MG63 (cell line): ENCODE measurements around the gene CCNF. TPM values are rescaled to one million over a fixed set of nuclear protein-coding genes. Genes with fewer than 3 reads are reported as not detected.

Experiments
- DNase-seq: peaks from one replicate; pipeline ENCODE4 v3.0.0-alpha.2; 2020
- H3K27me3 ChIP-seq: fragments of 250-450 bp; sonication (Bioruptor Pico); 2 replicates; pipeline ENCODE4 v1.5.1; 2020; ENCODE audit warnings: mild to moderate bottlenecking, moderate library complexity
- H3K36me3 ChIP-seq: fragments of 250-450 bp; sonication (Bioruptor Pico); 2 replicates; pipeline ENCODE4 v1.5.1; 2020; ENCODE audit warnings: mild to moderate bottlenecking, moderate library complexity
- H3K4me3 ChIP-seq: fragments of 250-450 bp; sonication (Bioruptor Pico); 2 replicates; pipeline ENCODE4 v1.5.1; 2020; ENCODE audit warnings: mild to moderate bottlenecking, moderate library complexity
- H3K9me3 ChIP-seq: fragments of 250-450 bp; sonication (Bioruptor Pico); 2 replicates; pipeline ENCODE4 v1.5.1; 2020; ENCODE audit warnings: mild to moderate bottlenecking, moderate library complexity
- total RNA-seq: library from RNA; depleted of rRNA; stranded (reverse); fragments of >200 nt; shearing (Covaris generic); gene quantifications from 2 replicates; pipeline ENCODE4 v1.2.3, GENCODE V29; 2014; ENCODE audit warnings: low replicate concordance

CCNF gene
- total RNA-seq, 1 experiment from 2014 or later, result 35.9 TPM

GRCh38 chr16:2485811-2486507 lies 56.7 kb downstream of the CCNF start:
- Histone ChIP-seq H3K9me3 (no peaks in the 10 kb centered on the region), H3K4me3 (no peak overlapping the region), H3K27me3 (no peaks in the 10 kb centered on the region), H3K36me3 (no peaks in the 10 kb centered on the region; the same call in 1 of the 2 replicates)
- DNase-seq, result no peak

GRCh38 chr16:2486645-2487516 lies 57.6 kb downstream of the CCNF start:
- Histone ChIP-seq H3K27me3 (no peaks in the 10 kb centered on the region), H3K9me3 (no peaks in the 10 kb centered on the region), H3K4me3 (no peak overlapping the region), H3K36me3 (no peaks in the 10 kb centered on the region; the same call in 1 of the 2 replicates)
- DNase-seq, result no peak

DNA sequence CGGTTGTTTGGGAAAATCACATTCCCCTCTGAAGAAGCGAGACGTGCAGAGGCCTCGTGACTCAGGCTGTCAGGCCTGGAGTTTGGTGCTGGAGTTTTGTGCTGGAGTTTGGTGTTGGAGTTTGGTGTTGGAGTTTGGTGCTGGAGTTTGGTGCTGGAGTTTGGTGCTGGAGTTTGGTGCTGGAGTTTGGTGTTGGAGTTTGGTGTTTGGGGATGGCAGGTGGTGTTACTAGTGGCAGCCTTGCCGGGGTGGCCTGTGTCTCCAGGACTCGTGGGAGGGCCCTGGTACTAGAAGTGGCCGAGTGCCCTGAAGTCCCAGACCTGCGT lies 58.2 kb downstream of the CCNF start:
- H3K9me3 ChIP-seq, result no peaks in the 10 kb centered on the region
- no peak overlapping the region for H3K4me3 ChIP-seq
- H3K27me3 ChIP-seq, result no peaks in the 10 kb centered on the region
- no peak for DNase-seq
- H3K36me3 ChIP-seq, result no peaks in the 10 kb centered on the region; the same call in 1 of the 2 replicates

DNA sequence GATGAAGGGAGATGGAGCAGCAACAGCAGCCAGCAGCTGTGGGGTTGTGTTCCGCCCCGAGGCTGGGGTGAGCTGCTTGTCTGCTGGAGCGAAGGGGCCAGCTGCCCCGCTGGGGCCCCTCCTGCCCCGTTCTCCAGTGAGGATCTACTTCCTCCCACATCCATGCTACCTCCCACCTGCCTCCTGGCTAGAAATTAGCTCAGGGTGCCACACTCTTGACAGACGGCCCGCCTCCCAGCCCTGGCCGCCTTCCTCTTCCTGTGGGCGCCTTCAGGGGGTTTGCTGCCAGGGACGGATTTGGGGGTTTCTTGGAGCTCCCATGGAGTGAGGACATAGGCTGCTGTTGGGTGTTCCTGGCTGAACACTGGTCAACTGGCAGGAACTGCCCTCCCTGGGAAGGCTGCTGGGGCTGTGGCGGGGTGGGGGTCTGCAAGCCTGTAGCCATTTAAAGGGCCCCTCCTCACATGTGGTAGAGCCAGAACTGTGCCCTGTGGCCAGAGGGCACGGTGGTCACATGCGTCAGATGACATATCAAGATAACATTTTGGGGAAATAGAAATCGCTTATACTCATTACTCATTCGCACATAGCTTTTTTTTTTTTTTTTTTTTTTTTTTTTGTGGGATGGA lies 58.8 kb downstream of the CCNF start:
- H3K9me3 ChIP-seq, result no peaks in the 10 kb centered on the region
- no peaks in the 10 kb centered on the region; the same call in 1 of the 2 replicates for H3K36me3 ChIP-seq
- H3K4me3 ChIP-seq, result no peak overlapping the region
- no peaks in the 10 kb centered on the region for H3K27me3 ChIP-seq
- no peak for DNase-seq

- no peak for DNase-seq
These were observed 60.3 kb downstream of the CCNF start for GRCh38 chr16:2489581-2489980.

DNA sequence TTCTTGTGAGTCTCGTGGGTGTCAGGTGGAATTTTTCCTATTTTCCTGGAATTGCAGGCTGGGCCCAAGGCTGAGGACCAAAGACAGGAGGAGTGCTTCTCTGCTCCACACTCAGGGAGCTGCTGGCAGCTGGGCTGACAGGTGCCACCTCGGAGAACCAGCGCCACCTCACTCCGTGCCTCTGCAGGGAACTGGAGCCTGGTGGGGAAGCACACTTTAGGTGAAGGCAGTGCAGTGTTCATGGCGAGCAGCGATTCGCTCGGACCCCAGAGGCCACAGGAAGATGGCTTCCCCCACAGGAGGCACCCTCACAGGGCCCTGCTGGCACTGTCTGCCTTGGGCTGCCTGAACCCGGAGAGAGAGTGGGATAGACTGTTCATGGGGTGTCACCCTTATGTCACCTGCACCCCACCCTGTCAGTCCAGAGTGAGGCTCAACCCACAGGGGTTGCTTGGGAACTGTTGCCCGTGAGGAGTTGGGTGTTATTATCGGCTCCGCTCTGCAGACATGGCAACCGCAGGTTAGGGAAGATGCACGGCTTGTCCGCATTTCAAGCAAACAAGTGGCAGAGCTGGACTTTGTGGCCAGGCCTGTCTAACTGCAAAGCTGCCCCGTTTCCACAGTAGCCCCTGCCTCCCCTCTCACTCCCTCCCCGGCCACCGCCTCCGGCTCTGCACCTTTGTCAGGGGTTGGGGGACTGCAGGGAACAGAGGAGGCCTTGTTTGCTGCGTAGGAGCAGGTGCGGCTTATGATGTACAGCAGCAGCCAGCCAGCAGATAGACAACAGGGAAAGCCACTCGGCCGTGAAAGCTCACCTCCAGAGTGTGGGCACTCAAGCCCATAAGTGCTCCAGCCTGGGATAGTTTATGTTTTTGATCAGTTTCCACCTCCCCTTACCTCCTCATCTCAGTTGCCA lies 61.2 kb downstream of the CCNF start:
- DNase-seq, result no peak
- Histone ChIP-seq H3K27me3 (no peaks in the 10 kb centered on the region), H3K4me3 (no peak overlapping the region), H3K36me3 (no peaks in the 10 kb centered on the region; the same call in 1 of the 2 replicates), H3K9me3 (no peaks in the 10 kb centered on the region)

More at GRCh38 chr16:2489581-2489980, 60.3 kb downstream of the CCNF start:
- no peaks in the 10 kb centered on the region; the same call in 1 of the 2 replicates for H3K36me3 ChIP-seq
- no peaks in the 10 kb centered on the region for H3K27me3 ChIP-seq
- no peaks in the 10 kb centered on the region for H3K9me3 ChIP-seq
- H3K4me3 ChIP-seq, result no peak overlapping the region

GRCh38 chr16:2492292-2492691 lies 63.0 kb downstream of the CCNF start:
- Histone ChIP-seq H3K4me3 (no peak overlapping the region), H3K27me3 (no peaks in the 10 kb centered on the region), H3K9me3 (no peaks in the 10 kb centered on the region), H3K36me3 (peaks cover 4% of the 10 kb centered on the region)
- DNase-seq, result no peak

GRCh38 chr16:2493605-2494004 lies 64.4 kb downstream of the CCNF start:
- no peak overlapping the region for H3K4me3 ChIP-seq
- no peak for DNase-seq
- no peaks in the 10 kb centered on the region for H3K27me3 ChIP-seq
- peaks cover 8% of the 10 kb centered on the region for H3K36me3 ChIP-seq
- no peaks in the 10 kb centered on the region for H3K9me3 ChIP-seq

- Histone ChIP-seq H3K27me3 (no peaks in the 10 kb centered on the region), H3K9me3 (no peaks in the 10 kb centered on the region), H3K36me3 (peaks cover 8% of the 10 kb centered on the region), H3K4me3 (no peak overlapping the region)
- DNase-seq, result no peak
These were observed 65.4 kb downstream of the CCNF start for GRCh38 chr16:2494616-2495015.

DNA sequence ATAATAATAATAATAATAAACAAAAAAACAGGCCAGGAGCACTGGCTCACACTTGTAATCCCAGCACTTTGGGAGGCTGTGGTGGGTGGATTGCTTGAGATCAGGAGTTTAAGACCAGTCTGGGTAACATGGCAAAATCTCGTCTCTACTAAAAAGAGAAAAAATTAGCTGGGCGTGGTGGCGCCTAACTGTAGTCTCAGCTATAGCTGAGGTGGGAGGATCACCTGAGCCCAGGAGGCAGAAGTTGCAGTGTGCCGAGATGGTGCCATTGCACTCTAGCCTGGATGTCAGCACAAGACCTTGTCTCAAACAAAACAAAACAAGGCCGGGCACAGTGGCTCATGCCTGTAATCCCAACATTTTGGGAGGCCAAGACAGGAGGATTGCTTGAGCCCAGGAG lies 65.8 kb downstream of the CCNF start:
- peaks cover 8% of the 10 kb centered on the region for H3K36me3 ChIP-seq
- H3K9me3 ChIP-seq, result no peaks in the 10 kb centered on the region
- no peak for DNase-seq
- no peak overlapping the region for H3K4me3 ChIP-seq
- no peaks in the 10 kb centered on the region for H3K27me3 ChIP-seq

GRCh38 chr16:2496223-2497115 lies 67.2 kb downstream of the CCNF start:
- Histone ChIP-seq H3K4me3 (no peak overlapping the region), H3K27me3 (no peaks in the 10 kb centered on the region), H3K9me3 (no peaks in the 10 kb centered on the region), H3K36me3 (peaks cover 8% of the 10 kb centered on the region)
- DNase-seq, result no peak

- peaks cover 13% of the 10 kb centered on the region for H3K36me3 ChIP-seq
- H3K4me3 ChIP-seq, result no peak overlapping the region
- no peak for DNase-seq
- no peaks in the 10 kb centered on the region for H3K9me3 ChIP-seq
- H3K27me3 ChIP-seq, result no peaks in the 10 kb centered on the region
These were observed 67.9 kb downstream of the CCNF start for GRCh38 chr16:2497116-2497630.

DNA sequence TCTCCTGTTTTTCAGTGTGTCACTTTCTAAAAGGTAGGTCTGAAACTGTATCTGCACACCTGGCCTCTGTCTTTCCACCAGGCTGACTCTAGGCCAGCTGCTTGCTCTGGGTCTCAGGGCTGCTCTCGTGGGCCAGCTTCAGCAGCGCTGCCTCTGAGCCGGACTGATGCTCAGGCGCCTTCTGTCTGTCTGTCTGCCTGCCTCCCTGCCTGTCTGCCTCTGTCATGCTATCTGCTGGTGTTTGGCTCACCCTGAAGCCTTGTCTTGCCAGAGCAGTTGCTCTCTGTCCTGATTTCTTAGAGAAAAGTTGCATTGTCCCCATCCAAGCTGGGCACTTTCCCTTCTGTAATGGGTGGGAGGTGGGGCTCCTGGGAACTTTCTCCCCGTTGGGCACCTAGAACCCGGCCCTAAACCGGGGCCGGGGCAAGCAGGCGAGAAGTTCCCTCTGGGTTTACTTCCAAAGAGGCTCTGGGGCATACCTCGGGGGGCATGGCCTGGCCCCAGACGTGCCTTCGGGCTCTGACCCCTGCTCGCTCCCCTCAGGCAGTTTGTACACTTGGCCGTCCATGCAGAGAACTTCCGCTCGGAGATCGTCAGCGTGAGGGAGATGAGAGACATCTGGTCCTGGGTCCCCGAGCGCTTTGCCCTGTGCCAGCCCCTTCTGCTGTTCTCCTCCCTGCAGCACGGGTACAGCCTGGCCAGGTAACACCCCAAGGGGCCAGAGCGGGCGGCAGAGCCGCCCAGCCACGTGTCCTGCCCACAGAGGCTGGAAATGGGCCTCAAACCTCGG lies 68.6 kb downstream of the CCNF start:
- H3K9me3 ChIP-seq, result no peaks in the 10 kb centered on the region
- H3K4me3 ChIP-seq, result no peak overlapping the region
- DNase-seq, result no peak
- H3K27me3 ChIP-seq, result no peaks in the 10 kb centered on the region
- peaks cover 13% of the 10 kb centered on the region for H3K36me3 ChIP-seq

GRCh38 chr16:2498531-2499253 lies 69.4 kb downstream of the CCNF start:
- Histone ChIP-seq H3K9me3 (no peaks in the 10 kb centered on the region), H3K36me3 (peaks cover 13% of the 10 kb centered on the region), H3K4me3 (no peak overlapping the region), H3K27me3 (no peaks in the 10 kb centered on the region)
- no peak for DNase-seq
